Heart left ventricle (tissue), 16 donors: ENCODE data around the gene GDI1. TPM values are rescaled to one million over a fixed set of nuclear protein-coding genes. Genes with fewer than 3 reads are reported as not detected.
A peak's percentile ranks its signal among the peaks of the same experiment; 100 is the strongest.

Experiments used
- ATAC-seq, 4 donors: fragments of 200-7000 bp; cut with Tn5 transposase; one replicate each; pipeline ENCODE4 v1.9.1; 2020 to 2022; ENCODE audit warnings: moderate library complexity in 4 of 4, mild to moderate bottlenecking in 3 of 4, moderate number of reproducible peaks in 1 of 4
- DNase-seq, 5 donors: peaks; one replicate each; pipeline ENCODE4 v3.0.0-alpha.2; 2020
- H3K27ac ChIP-seq, 12 donors: fragments of 200-600 bp; sonication (generic) in 4 of 12; one replicate each; pipeline versions ENCODE4 v1.5.0 to v1.8.0; 2016 to 2022; ENCODE audit warnings: mild to moderate bottlenecking in 2 of 12
- H3K27me3 ChIP-seq, 9 donors: fragments of 200-600 bp; sonication (generic) in 2 of 9; one replicate each; pipeline versions ENCODE4 v1.5.1 to v1.8.0; 2016 to 2022; ENCODE audit warnings: mild to moderate bottlenecking in 3 of 9
- H3K36me3 ChIP-seq, 9 donors: fragments of 200-600 bp; sonication (generic) in 2 of 9; one replicate each; pipeline versions ENCODE4 v1.5.0 to v1.8.0; 2018 to 2022; ENCODE audit warnings: mild to moderate bottlenecking in 2 of 9
- H3K4me1 ChIP-seq, 12 donors: fragments of 200-600 bp; sonication (generic) in 4 of 12; one replicate each; pipeline versions ENCODE4 v1.5.0 to v1.8.0; 2016 to 2022; ENCODE audit warnings: mild to moderate bottlenecking in 3 of 12
- H3K4me3 ChIP-seq, 12 donors: fragments of 200-600 bp; sonication (generic) in 4 of 12; one replicate each; pipeline versions ENCODE4 v1.5.0 to v1.8.0; 2017 to 2022; ENCODE audit warnings: mild to moderate bottlenecking in 9 of 12, moderate library complexity in 4 of 12
- H3K9me3 ChIP-seq, 12 donors: fragments of 200-600 bp; sonication (generic) in 4 of 12; one replicate each; pipeline versions ENCODE4 v1.5.0 to v1.8.0; 2016 to 2022; ENCODE audit warnings: mild to moderate bottlenecking in 1 of 12
- CTCF ChIP-seq, 12 donors: fragments of 200-600 bp; sonication (generic) in 4 of 12; IDR thresholded peaks; one replicate each; pipeline versions ENCODE4 v1.5.0 to v1.8.0; 2018 to 2022; ENCODE audit warnings: antibody characterized with exemption in 12 of 12, mild to moderate bottlenecking in 5 of 12
- POLR2A ChIP-seq, 2 donors: fragments of 450-650 bp; IDR thresholded peaks; one replicate each; pipeline ENCODE4 v1.6.1; 2017; ENCODE audit warnings: antibody characterized with exemption in 2 of 2, mild to moderate bottlenecking in 2 of 2, moderate library complexity in 2 of 2
- WGBS, 4 donors: extraction: QIAGEN DNeasy Blood & Tissue Kit in 2 of 4; methylation state at CpG; one replicate each; pipeline versions ENCODE4 v1.1.5 to v1.1.7; 2013 to 2018; 5-methylcytosine and 5-hydroxymethylcytosine counted together
- intact Hi-C, 10 donors: fragments of 100-400 bp; cut with DNase I; formaldehyde crosslinking; loops; one replicate each; pipeline versions ENCODE4 v1.11.1 to v1.14.2; 2022
- polyA plus RNA-seq, 2 donors: library from polyadenylated mRNA; stranded (reverse); fragments of 200-250 nt; gene quantifications; one replicate each; pipeline ENCODE4 v1.2.3, GENCODE V29; 2013
- total RNA-seq, 9 donors: library from RNA; depleted of rRNA in 2 of 9; stranded (reverse); fragments of >200 nt in 2 of 9; fragmentation: NEBNext Ultra II Directional in 3 of 9; extraction: Animal tissue kit (Norgen Biotek cat#: 25700) in 3 of 9; gene quantifications; one replicate each; pipeline versions ENCODE4 v1.1.0 to v1.2.4, GENCODE V29; 2016 to 2023
- donor health status: ischemic (EF 13 %, LVEDD 7.1; RV severe dilation, severe dysfunction).
- donor health status: healthy with polysubstance abuse.
- donor health status: DM: no; HTN: yes; CAD: no.
- donor health status: DM: no; HTN: no; CAD: no.
- donor health status: ischemic (EF 25% LVEDD 6.9; RV normal size, moderate dysfunction).
- donor health status: ischemic (EF 25% LVEDD 5.7; RV mildly dilated, moderate dysfunction).
- donor health status: healthy.
- donor health status: DM: yes; HTN: yes; CAD: no.
- donor health status: ischemic (EF 35%, LVEDD 5.7; RV mildly dilated, moderate dysfunction).
- donor health status: nonischemic (EF 11% LVEDD 7.7; RV severe dilation, severe dysfunction).
- donor health status: DM: yes; HTN: yes; CAD: no.
- donor health status: PGD.
- donor health status: ischemic (EF 29% LVEDD 5.4; RV normal size, mild dysfunction).
- donor health status: nonischemic (EF 23%, LVEDD 6.1; RV moderate dilation, normal function).

Gene GDI1
- total and polyA plus RNA-seq, 11 donors, result 73.6 to 152 (median 92.2) TPM

GRCh38 chrX:154472685-154473632 lies 36.0 kb downstream of the GDI1 start:
- DNase-seq (no peak), ATAC-seq (no peak)
- Histone ChIP-seq H3K27ac (no peak overlapping the region), H3K4me1 (peaks cover 0 to 2% (median 0%) of the 10 kb centered on the region in 12 donors), H3K4me3 (no peak overlapping the region), H3K36me3 (peaks cover 0 to 36% (median 0%) of the 10 kb centered on the region in 9 donors), H3K27me3 (no peaks in the 10 kb centered on the region), H3K9me3 (no peaks in the 10 kb centered on the region)
- TF ChIP-seq CTCF (IDR thresholded peaks at IDR 0.05) (no peak), POLR2A (IDR thresholded peaks at IDR 0.05) (no peak)
- intact Hi-C loops, result no loop called here
- WGBS, 4 donors, result 75 to 83% (median 79%) methylated on average over 26 to 28 of the region's 28 CpGs

GRCh38 chrX:154473683-154474082 lies 36.7 kb downstream of the GDI1 start:
- Histone ChIP-seq H3K36me3 (peaks cover 0 to 29% (median 0%) of the 10 kb centered on the region in 9 donors), H3K27me3 (no peaks in the 10 kb centered on the region), H3K9me3 (no peaks in the 10 kb centered on the region), H3K27ac (no peak overlapping the region), H3K4me1 (peaks cover 0 to 5% (median 0%) of the 10 kb centered on the region in 12 donors), H3K4me3 (no peak overlapping the region)
- intact Hi-C loops, result no loop called here
- DNase-seq (no peak), ATAC-seq (no peak)
- WGBS, 4 donors, result 65 to 82% (median 73%) methylated on average over 7 of the region's 7 CpGs
- TF ChIP-seq CTCF (IDR thresholded peaks at IDR 0.05) (no peak), POLR2A (IDR thresholded peaks at IDR 0.05) (no peak)

DNA sequence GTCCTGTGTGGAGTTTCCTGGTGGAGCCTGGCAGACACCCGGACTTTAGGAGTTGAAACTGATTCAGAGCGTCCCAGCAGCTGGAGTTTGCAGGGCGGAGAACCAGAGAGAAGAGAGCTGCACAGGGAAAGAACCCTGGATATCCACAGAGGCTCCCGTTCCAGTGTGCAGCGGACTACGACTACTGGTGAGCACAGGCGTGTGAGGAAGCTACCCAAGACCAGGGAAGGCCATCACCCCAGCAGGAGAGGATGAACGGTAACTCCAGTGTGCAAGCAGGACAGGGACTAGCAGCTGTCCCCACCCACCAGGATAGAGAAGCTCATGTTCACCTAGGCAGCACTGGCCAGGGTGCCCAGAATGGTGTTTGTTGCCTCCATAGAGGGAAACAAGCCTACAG lies 39.9 kb downstream of the GDI1 start:
- ATAC-seq (no peak), DNase-seq (no peak)
- H3K27me3 ChIP-seq, result no peaks in the 10 kb centered on the region
- intact Hi-C loops, result loop anchor here in 2 of 10 donors (5.0 kb wide), 3 partner anchors 40 to 80 kb away; partner anchors contain the start of genes FAM3A (in 1 of the 2), GDI1 (in 1 of the 2) and RPL10 (in 1 of the 2)
- TF ChIP-seq POLR2A (IDR thresholded peaks at IDR 0.05) (no peak), CTCF (IDR thresholded peaks at IDR 0.05) (no peak)
- no peaks in the 10 kb centered on the region for H3K9me3 ChIP-seq
- peaks cover 0 to under 1% (median 0%) of the 10 kb centered on the region in 9 donors for H3K36me3 ChIP-seq
- 84 to 91% (median 84%) methylated on average over 8 of the region's 8 CpGs for WGBS, 4 donors
- H3K27ac ChIP-seq, result no peak overlapping the region
- no peak overlapping the region for H3K4me3 ChIP-seq
- peaks cover 0 to 9% (median 0%) of the 10 kb centered on the region in 12 donors for H3K4me1 ChIP-seq

DNA sequence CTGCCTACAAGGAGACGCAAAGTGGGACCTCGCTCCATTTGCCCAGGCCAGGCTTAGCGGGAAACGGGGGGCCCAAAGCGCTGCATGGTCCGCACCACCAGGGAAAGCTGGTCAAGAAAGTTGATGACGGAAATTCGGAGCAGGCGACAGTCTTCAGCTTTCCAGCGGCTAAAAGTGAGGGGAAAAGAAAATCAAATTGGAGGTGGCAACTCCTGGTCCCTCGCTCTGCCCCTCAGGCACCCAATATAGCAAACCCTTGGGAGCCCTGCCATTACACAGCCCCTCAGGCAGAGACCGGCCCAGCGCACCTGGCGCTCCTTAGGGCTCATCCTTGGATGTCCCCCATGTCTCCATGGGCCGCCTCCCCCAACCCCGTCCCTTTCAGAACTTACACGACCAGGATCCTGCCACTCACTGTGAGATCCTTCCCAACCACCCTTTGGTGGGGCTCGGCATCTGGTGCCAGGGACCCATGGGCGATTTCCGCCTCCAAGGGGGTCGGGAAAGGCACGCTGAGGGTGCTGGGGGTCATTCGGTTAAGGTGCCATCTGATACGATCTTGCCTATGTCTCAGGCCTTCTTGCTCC lies 41.0 kb downstream of the GDI1 start:
- 59 to 72% (median 64%) methylated on average over 24 of the region's 24 CpGs for WGBS, 4 donors
- TF ChIP-seq POLR2A (IDR thresholded peaks at IDR 0.05) (no peak), CTCF (IDR thresholded peaks at IDR 0.05) (no peak)
- no peaks in the 10 kb centered on the region for H3K36me3 ChIP-seq
- DNase-seq (no peak), ATAC-seq (no peak)
- peak overlapping the region in 9 of 12 donors; percentile 24 to 88 (median 84) for H3K27ac ChIP-seq
- H3K9me3 ChIP-seq, result no peaks in the 10 kb centered on the region
- intact Hi-C loops, result loop anchor here in 2 of 10 donors (5.0 kb wide), 3 partner anchors 39 to 81 kb away; partner anchors contain the start of genes FAM3A (in 1 of the 2), GDI1 (in 1 of the 2) and RPL10 (in 1 of the 2)
- H3K27me3 ChIP-seq, result no peaks in the 10 kb centered on the region
- peaks cover 0 to 9% (median 0%) of the 10 kb centered on the region in 12 donors for H3K4me1 ChIP-seq
- H3K4me3 ChIP-seq, result peak overlapping the region; percentile 23 to 67 (median 58)
